NCI-H510A treated with DMSO at 0.1 percent for 48 hours (cell line): Measurements from ENCODE around the gene CLTCL1.

Source experiments
- DNase-seq: peaks from one replicate; lab custom pipeline; 2025; lab: John Stamatoyannopoulos, UW

The CLTCL1 gene

GRCh38 chr22:19131685-19132015 lies 159.9 kb downstream of the CLTCL1 start:
- DNase-seq: no peak

- no peak for DNase-seq
Observed at GRCh38 chr22:19130959-19131684, 160.4 kb downstream of the CLTCL1 start, which contains the start of gene TSSK2. TSS of gene TSSK2 (plus strand) at chr22:19131308. CDS start at chr22:19131400, 92 bp downstream.

GRCh38 chr22:19129871-19130270 lies 161.6 kb downstream of the CLTCL1 start:
- no peak for DNase-seq
